GM19372 (cell line): ENCODE results near the gene LDLRAD2.

Experiments used
- ATAC-seq: cut with Tn5 transposase; IDR thresholded peaks from one replicate; pipeline ENCODE4 v1.9.1; 2021; ENCODE audit warnings: mild to moderate bottlenecking, low read depth, moderate library complexity; ENCODE audit not compliant: unreplicated experiment

LDLRAD2 gene

GRCh38 chr1:21874328-21874727, 62.3 kb downstream of the LDLRAD2 start:
- no peak for ATAC-seq
